ENCODE results near the gene ARSI.

The ARSI gene

DNA sequence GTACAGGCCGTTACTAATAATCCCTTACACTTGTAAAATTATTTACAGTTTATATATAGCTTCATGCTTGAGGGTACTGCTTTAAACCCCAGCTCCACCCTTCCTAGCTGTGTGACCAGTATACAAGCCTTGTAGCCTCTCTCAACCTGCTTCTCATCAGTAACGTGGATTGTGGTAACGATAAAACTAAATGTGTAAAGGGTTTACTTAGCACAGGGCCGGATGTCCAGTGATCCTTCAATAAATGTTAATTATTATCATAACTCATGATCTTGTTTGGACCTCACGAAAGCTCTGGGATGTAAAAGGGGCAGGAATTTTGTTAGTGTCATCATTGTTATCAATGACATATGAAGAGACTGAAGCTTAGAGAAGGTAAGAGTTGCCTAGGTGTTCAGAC lies 7.5 kb upstream of the ARSI start:
- DNase-seq (ENCODE audit: low read depth): no peak
- TF ChIP-seq, protein P1, sequence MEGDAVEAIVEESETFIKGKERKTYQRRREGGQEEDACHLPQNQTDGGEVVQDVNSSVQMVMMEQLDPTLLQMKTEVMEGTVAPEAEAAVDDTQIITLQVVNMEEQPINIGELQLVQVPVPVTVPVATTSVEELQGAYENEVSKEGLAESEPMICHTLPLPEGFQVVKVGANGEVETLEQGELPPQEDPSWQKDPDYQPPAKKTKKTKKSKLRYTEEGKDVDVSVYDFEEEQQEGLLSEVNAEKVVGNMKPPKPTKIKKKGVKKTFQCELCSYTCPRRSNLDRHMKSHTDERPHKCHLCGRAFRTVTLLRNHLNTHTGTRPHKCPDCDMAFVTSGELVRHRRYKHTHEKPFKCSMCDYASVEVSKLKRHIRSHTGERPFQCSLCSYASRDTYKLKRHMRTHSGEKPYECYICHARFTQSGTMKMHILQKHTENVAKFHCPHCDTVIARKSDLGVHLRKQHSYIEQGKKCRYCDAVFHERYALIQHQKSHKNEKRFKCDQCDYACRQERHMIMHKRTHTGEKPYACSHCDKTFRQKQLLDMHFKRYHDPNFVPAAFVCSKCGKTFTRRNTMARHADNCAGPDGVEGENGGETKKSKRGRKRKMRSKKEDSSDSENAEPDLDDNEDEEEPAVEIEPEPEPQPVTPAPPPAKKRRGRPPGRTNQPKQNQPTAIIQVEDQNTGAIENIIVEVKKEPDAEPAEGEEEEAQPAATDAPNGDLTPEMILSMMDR (IDR thresholded peaks at IDR 0.05; ENCODE audit: insufficient read depth, low read depth, low read length, missing control alignments): no peak

DNA sequence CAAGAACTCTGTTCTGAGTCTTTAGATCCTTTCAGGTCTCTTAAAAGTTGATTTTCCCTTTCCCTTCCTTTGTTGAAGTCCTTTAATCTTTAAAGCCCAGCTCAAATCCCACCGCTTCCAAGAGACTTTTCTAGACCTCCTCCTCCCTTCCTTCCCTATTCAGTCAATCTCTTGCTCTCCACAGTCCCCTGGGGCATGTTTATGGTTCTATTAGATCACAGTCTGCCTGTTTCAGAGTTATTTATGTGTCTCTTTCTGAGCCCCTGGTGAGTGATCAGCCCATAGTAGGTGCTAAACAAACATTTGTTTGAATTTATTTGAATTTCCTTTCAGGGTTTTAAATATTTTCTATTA lies 7.2 kb upstream of the ARSI start:
- DNase-seq (ENCODE audit: low read depth): no peak
- TF ChIP-seq, protein P1 (IDR thresholded peaks at IDR 0.05; ENCODE audit: insufficient read depth, low read depth, low read length, missing control alignments): no peak
- no peak overlapping the region for H3K4me3 ChIP-seq (ENCODE audit: low read length)

More for the DNA sequence above, 7.5 kb upstream of the ARSI start:
- no peak overlapping the region for H3K4me3 ChIP-seq (ENCODE audit: low read length)

DNA sequence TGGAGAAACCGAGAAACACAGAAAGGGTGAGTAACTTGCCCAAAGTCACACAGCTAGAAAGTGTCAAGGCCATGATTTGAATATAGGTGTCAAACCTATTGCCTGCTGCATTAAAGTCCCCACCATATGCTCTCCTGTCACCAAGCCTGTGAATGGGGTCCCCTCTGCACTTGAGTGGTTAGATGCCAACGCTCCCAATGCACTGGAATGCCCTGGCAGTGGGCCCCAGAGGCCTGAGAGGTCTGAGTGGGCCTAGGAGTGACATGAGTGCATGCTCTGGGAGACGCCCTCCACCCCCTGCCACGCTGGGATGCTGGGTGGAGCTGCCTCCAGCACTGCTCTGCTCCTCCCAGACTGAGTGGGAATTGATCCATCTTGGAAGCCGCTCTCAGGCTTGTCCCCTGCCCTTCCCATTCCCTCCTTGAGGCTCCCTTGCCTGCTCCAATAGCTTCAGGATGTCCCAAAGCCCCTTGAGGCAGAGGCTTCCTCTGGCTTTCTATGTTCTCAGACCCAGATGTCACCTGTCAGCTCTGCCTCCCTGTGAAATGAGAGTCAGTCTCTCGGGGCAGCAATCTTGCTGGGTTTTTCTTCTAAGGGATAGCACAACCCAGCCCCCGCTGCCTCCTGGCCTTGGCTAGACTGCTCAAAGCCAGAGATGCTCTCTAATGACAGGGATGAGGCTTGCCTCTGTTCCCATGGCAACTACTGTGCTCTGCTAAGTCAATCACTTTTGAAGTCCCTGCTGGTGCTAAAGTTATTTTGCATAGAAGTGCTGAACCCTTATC lies 6.6 kb upstream of the ARSI start:
- DNase-seq (ENCODE audit: low read depth): no peak
- TF ChIP-seq, protein P1 (IDR thresholded peaks at IDR 0.05; ENCODE audit: insufficient read depth, low read depth, low read length, missing control alignments): no peak
- no peak overlapping the region for H3K4me3 ChIP-seq (ENCODE audit: low read length)

DNA sequence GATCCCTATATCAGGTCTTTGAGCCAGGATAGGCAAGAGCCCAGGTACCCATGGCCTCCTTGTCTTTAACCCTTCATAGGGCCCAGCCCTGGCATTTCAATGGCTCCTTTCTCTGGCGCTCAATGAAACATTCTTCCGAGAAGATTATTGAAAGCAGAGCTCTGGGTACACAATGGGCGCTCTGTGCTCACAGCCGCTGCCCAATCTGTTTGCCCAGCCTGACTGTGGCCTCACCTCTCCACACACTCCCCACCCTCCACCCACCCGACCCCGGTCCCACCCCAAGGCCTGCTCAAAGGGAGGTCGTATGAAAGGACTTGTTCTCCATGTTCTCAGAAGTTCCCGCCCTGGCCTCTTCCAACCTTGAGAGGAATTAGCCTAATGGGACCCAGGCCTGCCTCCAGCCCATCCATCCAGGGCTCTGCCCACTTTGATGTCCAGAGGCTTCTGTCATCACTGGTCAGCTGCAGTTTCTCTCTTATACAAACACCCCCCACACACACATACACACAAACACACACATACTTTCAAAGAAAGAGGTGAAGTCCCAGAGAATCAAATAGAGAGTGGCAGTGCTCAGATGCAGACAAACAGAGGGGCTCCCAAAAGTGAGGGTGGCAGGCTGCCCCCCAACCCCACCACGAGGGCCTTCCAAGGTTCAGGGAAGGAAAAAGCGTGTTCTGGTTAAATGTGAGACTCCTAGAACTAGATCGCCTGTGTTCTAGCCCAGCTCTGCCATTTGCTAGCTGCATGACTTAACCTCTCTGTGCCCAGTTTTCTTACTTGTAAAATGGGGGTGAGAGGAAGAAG lies 5.1 kb upstream of the ARSI start:
- no peak overlapping the region for H3K4me3 ChIP-seq (ENCODE audit: low read length)
- TF ChIP-seq, protein P1 (IDR thresholded peaks at IDR 0.05; ENCODE audit: insufficient read depth, low read depth, low read length, missing control alignments): no peak
- no peak for DNase-seq (ENCODE audit: low read depth)

DNA sequence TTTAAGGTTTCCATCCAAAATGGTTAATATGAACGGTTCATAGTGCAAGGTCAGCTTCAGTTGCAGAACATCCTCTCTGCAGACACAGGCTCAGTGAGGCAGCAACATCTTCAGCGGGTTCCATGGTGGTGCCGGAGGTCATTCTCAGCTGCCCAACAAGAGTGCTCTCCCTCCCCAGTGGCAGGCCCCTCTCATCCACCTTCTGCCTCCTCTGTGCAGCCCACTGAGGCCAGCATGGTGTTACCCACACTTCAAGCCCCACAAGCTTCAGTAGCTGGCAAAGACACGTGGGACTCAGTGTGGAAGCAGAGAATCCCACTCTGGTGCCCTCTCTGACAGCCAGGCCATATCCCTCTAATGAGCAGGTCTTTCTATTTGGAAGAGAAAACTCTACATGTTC lies 4.1 kb upstream of the ARSI start:
- DNase-seq (ENCODE audit: low read depth): no peak
- no peak overlapping the region for H3K4me3 ChIP-seq (ENCODE audit: low read length)
- TF ChIP-seq, protein P1 (IDR thresholded peaks at IDR 0.05; ENCODE audit: insufficient read depth, low read depth, low read length, missing control alignments): no peak

DNA sequence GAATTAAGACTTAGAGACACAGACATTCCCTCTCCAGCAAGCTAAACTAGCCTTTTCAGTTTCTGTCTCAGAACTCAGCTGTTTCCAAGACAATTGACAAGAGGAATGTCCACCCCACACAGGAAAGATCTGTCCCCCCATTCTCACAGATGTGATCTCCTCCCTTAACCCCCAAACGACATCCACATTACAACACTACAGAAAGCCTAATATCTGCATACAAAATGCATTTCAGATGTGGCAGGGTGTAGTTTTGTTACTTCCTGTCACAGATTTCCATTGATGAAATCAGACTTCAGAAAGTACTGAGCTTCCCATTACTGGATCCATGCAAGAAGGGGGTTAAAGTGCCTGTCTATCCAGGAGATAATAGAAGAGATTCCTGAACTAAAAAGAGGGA lies 2.9 kb upstream of the ARSI start:
- H3K4me3 ChIP-seq (ENCODE audit: low read length): no peak overlapping the region
- TF ChIP-seq, protein P1 (IDR thresholded peaks at IDR 0.05; ENCODE audit: insufficient read depth, low read depth, low read length, missing control alignments): no peak
- DNase-seq (ENCODE audit: low read depth): no peak
